ENCODE measurements around the gene TOX2. TPM values are rescaled to one million over a fixed set of nuclear protein-coding genes. Genes with fewer than 3 reads are reported as not detected.

Gene TOX2
- total and polyA plus RNA-seq, 9 donors = 0.69 to 5.6 (median 1.8) TPM

DNA sequence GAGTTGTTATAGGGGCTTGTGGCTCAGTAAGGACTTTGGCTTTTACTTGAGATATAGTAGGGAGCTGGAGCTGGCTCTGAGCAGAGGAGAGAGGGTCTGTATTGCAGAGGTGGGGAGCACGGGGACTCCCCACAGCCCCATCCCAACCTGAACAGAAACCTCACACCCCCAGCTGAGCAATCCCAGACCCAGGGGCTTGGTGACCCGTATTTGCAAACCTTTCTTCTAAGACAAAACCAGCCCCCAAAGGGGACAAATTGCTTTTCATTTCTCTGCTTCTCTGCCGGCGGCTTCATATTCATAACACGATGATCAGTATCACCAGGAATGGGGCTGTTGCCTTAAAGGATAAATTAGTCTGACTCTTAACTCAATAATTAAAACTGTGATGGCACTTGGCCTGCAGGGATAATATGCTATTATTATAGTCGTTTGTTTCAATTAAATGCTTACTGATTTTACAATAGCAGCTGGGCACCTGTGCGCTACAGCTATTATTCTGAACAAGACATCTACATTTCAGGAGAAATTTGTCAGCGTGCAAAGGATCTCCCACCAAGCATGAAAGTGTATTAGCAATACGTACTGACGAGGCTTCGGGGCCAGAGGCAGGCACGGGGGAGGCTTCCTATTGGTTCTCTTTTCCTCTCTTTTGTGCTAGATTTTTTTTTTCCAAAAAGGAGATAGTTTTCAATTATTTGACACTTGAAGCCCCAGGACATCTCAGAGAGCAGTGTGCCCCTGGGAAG, 118.1 kb downstream of the TOX2 start:
- H3K27me3 ChIP-seq = no peaks in the 10 kb centered on the region
- intact Hi-C loops (cut with DNase I) = no loop called here
- no peak overlapping the region for H3K27ac ChIP-seq
- H3K4me3 ChIP-seq = no peak overlapping the region
- TF ChIP-seq, protein P1, sequence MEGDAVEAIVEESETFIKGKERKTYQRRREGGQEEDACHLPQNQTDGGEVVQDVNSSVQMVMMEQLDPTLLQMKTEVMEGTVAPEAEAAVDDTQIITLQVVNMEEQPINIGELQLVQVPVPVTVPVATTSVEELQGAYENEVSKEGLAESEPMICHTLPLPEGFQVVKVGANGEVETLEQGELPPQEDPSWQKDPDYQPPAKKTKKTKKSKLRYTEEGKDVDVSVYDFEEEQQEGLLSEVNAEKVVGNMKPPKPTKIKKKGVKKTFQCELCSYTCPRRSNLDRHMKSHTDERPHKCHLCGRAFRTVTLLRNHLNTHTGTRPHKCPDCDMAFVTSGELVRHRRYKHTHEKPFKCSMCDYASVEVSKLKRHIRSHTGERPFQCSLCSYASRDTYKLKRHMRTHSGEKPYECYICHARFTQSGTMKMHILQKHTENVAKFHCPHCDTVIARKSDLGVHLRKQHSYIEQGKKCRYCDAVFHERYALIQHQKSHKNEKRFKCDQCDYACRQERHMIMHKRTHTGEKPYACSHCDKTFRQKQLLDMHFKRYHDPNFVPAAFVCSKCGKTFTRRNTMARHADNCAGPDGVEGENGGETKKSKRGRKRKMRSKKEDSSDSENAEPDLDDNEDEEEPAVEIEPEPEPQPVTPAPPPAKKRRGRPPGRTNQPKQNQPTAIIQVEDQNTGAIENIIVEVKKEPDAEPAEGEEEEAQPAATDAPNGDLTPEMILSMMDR (IDR thresholded peaks at IDR 0.05) = no peak
- H3K9me3 ChIP-seq = no peaks in the 10 kb centered on the region
- H3K36me3 ChIP-seq = no peaks in the 10 kb centered on the region
- 66 to 73% (median 72%) methylated on average over 12 of the region's 12 CpGs for WGBS, 3 donors
- H3K4me1 ChIP-seq (ENCODE audit: insufficient read depth) = no peaks in the 10 kb centered on the region
- DNase-seq = no peak

DNA sequence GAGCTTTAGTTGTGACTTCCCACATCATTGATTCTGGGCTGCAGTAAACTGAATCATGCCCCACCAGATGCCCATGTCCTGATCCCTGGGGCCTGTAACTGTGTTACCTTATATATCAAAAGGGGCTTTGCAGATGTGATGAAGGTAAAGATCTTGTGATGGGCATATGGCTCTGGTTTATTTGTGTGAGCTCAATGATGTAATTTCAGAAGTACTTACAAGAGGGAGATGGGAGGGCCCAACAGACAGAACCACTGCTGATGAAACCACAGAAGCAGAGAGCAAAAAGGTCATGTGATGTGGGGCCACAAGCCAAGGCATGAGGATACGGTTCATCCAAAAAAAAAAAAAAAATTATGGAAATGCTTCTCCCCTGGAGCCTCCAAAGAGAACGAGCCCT, 118.7 kb downstream of the TOX2 start:
- no peak for TF ChIP-seq EP300 (IDR thresholded peaks at IDR 0.05)
- TF ChIP-seq, protein P1 (IDR thresholded peaks at IDR 0.05) = no peak
- no peak for TF ChIP-seq POLR2A (IDR thresholded peaks at IDR 0.05)
- H3K27me3 ChIP-seq = no peaks in the 10 kb centered on the region
- no peaks in the 10 kb centered on the region for H3K36me3 ChIP-seq
- DNase-seq = no peak
- H3K9me3 ChIP-seq = no peaks in the 10 kb centered on the region
- 19 to 52% (median 24%) methylated on average over 2 of the region's 2 CpGs for WGBS, 3 donors
- no peaks in the 10 kb centered on the region for H3K4me1 ChIP-seq (ENCODE audit: insufficient read depth)
- intact Hi-C loops (cut with DNase I) = no loop called here
- no peak overlapping the region for H3K27ac ChIP-seq
- no peak overlapping the region for H3K4me3 ChIP-seq

DNA sequence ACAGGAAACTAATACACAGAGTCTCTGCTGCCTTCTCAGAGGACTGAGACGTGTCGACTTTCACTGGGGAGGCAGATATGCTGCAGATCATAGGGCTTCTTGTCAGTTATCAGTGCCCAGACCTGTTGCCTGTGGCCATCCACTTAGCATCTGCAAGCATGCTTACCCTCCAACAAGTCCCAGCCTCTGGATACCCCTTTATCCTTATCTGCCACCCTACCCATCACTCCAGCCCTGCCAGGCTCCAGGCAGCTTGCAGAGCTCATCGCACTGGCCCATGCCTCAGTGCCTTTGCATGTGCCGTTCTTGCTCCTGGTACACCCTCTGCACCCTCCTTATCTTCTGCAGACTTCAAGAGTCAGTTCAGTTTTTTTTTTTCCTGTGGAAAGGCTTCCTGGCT, 119.2 kb downstream of the TOX2 start:
- DNase-seq = no peak
- Histone ChIP-seq H3K9me3 (no peaks in the 10 kb centered on the region), H3K36me3 (no peaks in the 10 kb centered on the region), H3K27me3 (no peaks in the 10 kb centered on the region), H3K4me3 (no peak overlapping the region), H3K27ac (no peak overlapping the region), H3K4me1 (ENCODE audit: insufficient read depth) (no peaks in the 10 kb centered on the region)
- TF ChIP-seq POLR2A (IDR thresholded peaks at IDR 0.05) (no peak), EP300 (IDR thresholded peaks at IDR 0.05) (no peak)
- TF ChIP-seq, protein P1 (IDR thresholded peaks at IDR 0.05) = no peak
- intact Hi-C loops (cut with DNase I) = no loop called here
- WGBS, 3 donors = 76 to 80% (median 79%) methylated on average over 4 of the region's 4 CpGs

DNA sequence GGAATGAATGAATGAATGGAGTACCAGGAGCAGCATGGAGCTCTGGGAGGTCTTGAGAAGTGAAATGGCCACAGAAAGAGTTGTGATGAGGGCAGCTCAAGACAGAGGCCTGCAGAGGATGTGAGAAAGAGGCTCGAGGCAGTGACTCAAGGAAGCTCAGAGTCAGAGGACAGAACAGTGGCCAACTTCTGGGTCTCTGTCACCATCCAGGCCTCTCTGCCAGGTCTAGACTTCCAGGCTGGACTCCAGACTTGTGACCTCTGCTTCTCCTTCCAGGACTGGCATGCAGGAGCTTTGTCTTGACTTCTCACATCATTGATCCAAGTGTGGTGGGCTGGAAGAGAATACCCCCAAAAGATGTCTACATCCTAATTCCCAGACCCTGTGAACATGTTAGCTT, 119.8 kb downstream of the TOX2 start:
- Histone ChIP-seq H3K36me3 (no peaks in the 10 kb centered on the region), H3K4me1 (ENCODE audit: insufficient read depth) (no peaks in the 10 kb centered on the region), H3K27me3 (no peaks in the 10 kb centered on the region), H3K9me3 (no peaks in the 10 kb centered on the region), H3K4me3 (no peak overlapping the region), H3K27ac (no peak overlapping the region)
- intact Hi-C loops (cut with DNase I) = no loop called here
- no peak for TF ChIP-seq EP300 (IDR thresholded peaks at IDR 0.05)
- TF ChIP-seq POLR2A (IDR thresholded peaks at IDR 0.05) = no peak
- TF ChIP-seq, protein P1 (IDR thresholded peaks at IDR 0.05) = no peak
- DNase-seq = no peak
- WGBS, 3 donors = 59 to 68% (median 67%) methylated on average over 1 of the region's 1 CpG

Data from ovary (tissue), 9 donors.